ENCODE data around the gene RPA1.

RPA1 gene

DNA sequence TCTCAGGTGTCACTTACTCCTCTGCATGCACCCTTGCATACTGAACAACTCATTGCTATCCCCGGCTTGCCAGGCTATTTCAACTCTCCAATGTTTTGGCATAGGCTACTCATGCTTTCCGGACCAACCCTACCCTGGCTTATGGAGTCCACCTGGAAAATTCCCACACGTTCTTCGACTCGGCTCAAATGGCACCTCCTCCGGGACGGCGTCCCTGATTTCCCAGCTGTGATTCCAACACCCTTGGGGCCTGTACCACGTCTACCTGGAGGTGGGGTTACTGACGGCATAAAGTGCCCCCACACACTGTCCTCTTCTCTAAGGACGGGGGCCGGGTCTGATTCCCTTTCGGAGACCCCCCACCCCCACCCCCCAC is 601 bp upstream of the RPA1 start:
- TF ChIP-seq, protein P1, sequence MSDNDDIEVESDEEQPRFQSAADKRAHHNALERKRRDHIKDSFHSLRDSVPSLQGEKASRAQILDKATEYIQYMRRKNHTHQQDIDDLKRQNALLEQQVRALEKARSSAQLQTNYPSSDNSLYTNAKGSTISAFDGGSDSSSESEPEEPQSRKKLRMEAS (IDR thresholded peaks at IDR 0.05; ENCODE audit: low read depth, low read length) = no peak
- TF ChIP-seq, protein P2, sequence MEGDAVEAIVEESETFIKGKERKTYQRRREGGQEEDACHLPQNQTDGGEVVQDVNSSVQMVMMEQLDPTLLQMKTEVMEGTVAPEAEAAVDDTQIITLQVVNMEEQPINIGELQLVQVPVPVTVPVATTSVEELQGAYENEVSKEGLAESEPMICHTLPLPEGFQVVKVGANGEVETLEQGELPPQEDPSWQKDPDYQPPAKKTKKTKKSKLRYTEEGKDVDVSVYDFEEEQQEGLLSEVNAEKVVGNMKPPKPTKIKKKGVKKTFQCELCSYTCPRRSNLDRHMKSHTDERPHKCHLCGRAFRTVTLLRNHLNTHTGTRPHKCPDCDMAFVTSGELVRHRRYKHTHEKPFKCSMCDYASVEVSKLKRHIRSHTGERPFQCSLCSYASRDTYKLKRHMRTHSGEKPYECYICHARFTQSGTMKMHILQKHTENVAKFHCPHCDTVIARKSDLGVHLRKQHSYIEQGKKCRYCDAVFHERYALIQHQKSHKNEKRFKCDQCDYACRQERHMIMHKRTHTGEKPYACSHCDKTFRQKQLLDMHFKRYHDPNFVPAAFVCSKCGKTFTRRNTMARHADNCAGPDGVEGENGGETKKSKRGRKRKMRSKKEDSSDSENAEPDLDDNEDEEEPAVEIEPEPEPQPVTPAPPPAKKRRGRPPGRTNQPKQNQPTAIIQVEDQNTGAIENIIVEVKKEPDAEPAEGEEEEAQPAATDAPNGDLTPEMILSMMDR (IDR thresholded peaks at IDR 0.05; ENCODE audit: low read depth, low read length) = no peak
- TF ChIP-seq POLR2A (IDR thresholded peaks at IDR 0.05; ENCODE audit: extremely low read depth, insufficient read length) (no peak), MYC (IDR thresholded peaks at IDR 0.05; ENCODE audit: low read depth, low read length) (no peak)
- DNase-seq (ENCODE audit: low read depth) = no peak
- H3K4me3 ChIP-seq (ENCODE audit: low read depth, low read length) = peak overlapping the region; percentile 73

- TF ChIP-seq MYC (IDR thresholded peaks at IDR 0.05; ENCODE audit: low read depth, low read length) (no peak), POLR2A (IDR thresholded peaks at IDR 0.05; ENCODE audit: extremely low read depth, insufficient read length) (no peak)
- TF ChIP-seq, protein P2 (IDR thresholded peaks at IDR 0.05; ENCODE audit: low read depth, low read length) = no peak
- TF ChIP-seq, protein P1 (IDR thresholded peaks at IDR 0.05; ENCODE audit: low read depth, low read length) = no peak
- DNase-seq (ENCODE audit: low read depth) = peak; percentile 26
- H3K4me3 ChIP-seq (ENCODE audit: low read depth, low read length) = peak overlapping the region; percentile 90
Measured at GRCh38 chr17:1830288-1830687, 483 bp downstream of the RPA1 start.

GRCh38 chr17:1834380-1835149 is 4.8 kb downstream of the RPA1 start:
- no peak overlapping the region for H3K4me3 ChIP-seq (ENCODE audit: low read depth, low read length)
- DNase-seq (ENCODE audit: low read depth) = no peak
- TF ChIP-seq, protein P2 (IDR thresholded peaks at IDR 0.05; ENCODE audit: low read depth, low read length) = no peak
- no peak for TF ChIP-seq POLR2A (IDR thresholded peaks at IDR 0.05; ENCODE audit: extremely low read depth, insufficient read length)
- TF ChIP-seq MYC (IDR thresholded peaks at IDR 0.05; ENCODE audit: low read depth, low read length) = no peak
- TF ChIP-seq, protein P1 (IDR thresholded peaks at IDR 0.05; ENCODE audit: low read depth, low read length) = no peak

DNA sequence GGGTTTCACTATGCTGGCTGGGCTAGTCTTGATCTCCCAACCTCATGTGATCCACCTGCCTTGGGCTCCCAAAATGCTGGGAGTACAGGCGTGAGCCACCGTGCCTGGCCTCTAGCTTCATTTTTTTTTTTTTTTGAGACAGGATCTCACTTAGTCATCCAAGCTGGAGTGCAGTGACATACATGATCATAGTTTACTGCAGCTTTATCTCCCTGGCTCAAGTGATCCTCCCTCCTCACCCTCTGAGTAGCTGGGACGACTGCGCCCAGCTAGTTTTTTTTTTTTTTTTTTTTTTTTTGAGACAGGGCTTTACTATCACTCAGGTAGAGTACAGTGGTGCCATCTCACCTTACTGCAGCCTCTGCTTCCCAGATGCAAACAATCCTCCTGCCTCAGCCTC is 9.7 kb downstream of the RPA1 start:
- H3K4me3 ChIP-seq (ENCODE audit: low read depth, low read length) = no peak overlapping the region
- TF ChIP-seq MYC (IDR thresholded peaks at IDR 0.05; ENCODE audit: low read depth, low read length) (no peak), POLR2A (IDR thresholded peaks at IDR 0.05; ENCODE audit: extremely low read depth, insufficient read length) (no peak)
- TF ChIP-seq, protein P2 (IDR thresholded peaks at IDR 0.05; ENCODE audit: low read depth, low read length) = no peak
- TF ChIP-seq, protein P1 (IDR thresholded peaks at IDR 0.05; ENCODE audit: low read depth, low read length) = no peak
- DNase-seq (ENCODE audit: low read depth) = no peak

GRCh38 chr17:1843947-1844346 is 14.1 kb downstream of the RPA1 start:
- H3K4me3 ChIP-seq (ENCODE audit: low read depth, low read length) = no peak overlapping the region
- TF ChIP-seq, protein P2 (IDR thresholded peaks at IDR 0.05; ENCODE audit: low read depth, low read length) = no peak
- TF ChIP-seq MYC (IDR thresholded peaks at IDR 0.05; ENCODE audit: low read depth, low read length) (no peak), POLR2A (IDR thresholded peaks at IDR 0.05; ENCODE audit: extremely low read depth, insufficient read length) (no peak)
- TF ChIP-seq, protein P1 (IDR thresholded peaks at IDR 0.05; ENCODE audit: low read depth, low read length) = no peak
- DNase-seq (ENCODE audit: low read depth) = no peak

Data from NB4 (cell line).